Measurements from ENCODE around the gene IFT81. TPM values are rescaled to one million over a fixed set of nuclear protein-coding genes. Genes with fewer than 3 reads are reported as not detected.

The IFT81 gene
- total and polyA plus RNA-seq, 2 experiments from 2014 or later: 17.5 to 22.3 TPM

DNA sequence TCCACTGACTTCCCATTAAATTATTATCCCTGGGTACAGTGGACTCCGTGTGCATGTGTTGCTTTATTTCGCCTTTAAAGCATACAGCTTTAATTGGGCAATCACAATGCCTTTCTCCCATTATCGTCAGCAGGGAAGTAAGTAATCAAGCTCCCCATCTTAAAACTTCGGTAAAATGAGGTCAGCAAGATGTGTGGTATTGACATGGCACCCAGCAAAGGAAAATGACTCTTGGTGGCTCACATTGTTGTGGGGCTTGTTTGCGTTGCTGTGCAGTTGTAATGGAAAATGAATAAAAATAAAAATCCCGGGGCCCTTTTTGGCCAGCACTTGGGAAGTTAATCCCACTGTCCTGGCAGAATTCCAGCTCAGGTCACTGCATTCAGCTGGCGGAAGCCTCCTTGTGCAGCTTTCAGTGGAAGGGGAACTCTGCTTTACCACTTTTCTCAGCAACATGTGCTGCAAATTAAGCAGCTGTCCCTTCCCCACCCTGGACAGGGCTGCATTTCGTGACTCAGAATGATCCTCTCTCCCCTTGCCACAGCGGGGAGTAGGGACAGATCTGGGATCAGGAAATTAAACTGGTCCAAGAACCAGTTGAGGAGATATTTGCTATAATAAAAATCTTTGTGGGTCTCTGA is 142.9 kb downstream of the IFT81 start (continued):
- no peak for TF ChIP-seq ZNF462 (CRISPR knock-in tag; IDR thresholded peaks at IDR 0.05)
- no peak for TF ChIP-seq REST (IDR thresholded peaks at IDR 0.05; ENCODE audit: unreplicated experiment)

Other genes starting within 250 kb of the IFT81 start
- gene GLTP, start 243.8 kb upstream of the IFT81 start, total RNA-seq (2014; rRNA removed; shearing (Covaris generic)): 24.4 and 30.2 TPM in 2 replicates
- 26.5 and 28.0 TPM in 2 replicates for gene GLTP, start 243.8 kb upstream of the IFT81 start, polyA plus RNA-seq (2016; fragmentation: Nextera tagmentation; extraction: Ambion mirVana)
- 2.4 and 3.1 TPM in 2 replicates for gene TCHP, start 224.1 kb upstream of the IFT81 start, total RNA-seq (2014; rRNA removed; shearing (Covaris generic))
- gene TCHP, start 224.1 kb upstream of the IFT81 start, polyA plus RNA-seq (2016; fragmentation: Nextera tagmentation; extraction: Ambion mirVana): 6.2 and 7.4 TPM in 2 replicates
- gene GIT2, start 128.0 kb upstream of the IFT81 start, total RNA-seq (2014; rRNA removed; shearing (Covaris generic)): 20.9 and 23.1 TPM in 2 replicates
- 9.4 and 15.8 TPM in 2 replicates for gene GIT2, start 128.0 kb upstream of the IFT81 start, polyA plus RNA-seq (2016; fragmentation: Nextera tagmentation; extraction: Ambion mirVana)
- 24.7 and 25.6 TPM in 2 replicates for gene ANKRD13A, start 124.9 kb upstream of the IFT81 start, total RNA-seq (2014; rRNA removed; shearing (Covaris generic))
- 5.7 and 6.2 TPM in 2 replicates for gene ANKRD13A, start 124.9 kb upstream of the IFT81 start, polyA plus RNA-seq (2016; fragmentation: Nextera tagmentation; extraction: Ambion mirVana)
- gene C12orf76, start 75.8 kb upstream of the IFT81 start, total RNA-seq (2014; rRNA removed; shearing (Covaris generic)): 14.5 and 21.7 TPM in 2 replicates
- 11.1 and 14.3 TPM in 2 replicates for gene C12orf76, start 75.8 kb upstream of the IFT81 start, polyA plus RNA-seq (2016; fragmentation: Nextera tagmentation; extraction: Ambion mirVana)
- 201 and 225 TPM in 2 replicates for gene ATP2A2, start 156.9 kb downstream of the IFT81 start, total RNA-seq (2014; rRNA removed; shearing (Covaris generic))
- gene ATP2A2, start 156.9 kb downstream of the IFT81 start, polyA plus RNA-seq (2016; fragmentation: Nextera tagmentation; extraction: Ambion mirVana): 44.2 and 47.2 TPM in 2 replicates

Measured in GM23338 (cell line).